ENCODE data around the gene AURKAIP1. TPM values are rescaled to one million over a fixed set of nuclear protein-coding genes. Genes with fewer than 3 reads are reported as not detected.
A peak's percentile ranks its signal among the peaks of the same experiment; 100 is the strongest.

Gene AURKAIP1
- total RNA-seq, 1 donor from 2014 or later = 102 TPM

DNA sequence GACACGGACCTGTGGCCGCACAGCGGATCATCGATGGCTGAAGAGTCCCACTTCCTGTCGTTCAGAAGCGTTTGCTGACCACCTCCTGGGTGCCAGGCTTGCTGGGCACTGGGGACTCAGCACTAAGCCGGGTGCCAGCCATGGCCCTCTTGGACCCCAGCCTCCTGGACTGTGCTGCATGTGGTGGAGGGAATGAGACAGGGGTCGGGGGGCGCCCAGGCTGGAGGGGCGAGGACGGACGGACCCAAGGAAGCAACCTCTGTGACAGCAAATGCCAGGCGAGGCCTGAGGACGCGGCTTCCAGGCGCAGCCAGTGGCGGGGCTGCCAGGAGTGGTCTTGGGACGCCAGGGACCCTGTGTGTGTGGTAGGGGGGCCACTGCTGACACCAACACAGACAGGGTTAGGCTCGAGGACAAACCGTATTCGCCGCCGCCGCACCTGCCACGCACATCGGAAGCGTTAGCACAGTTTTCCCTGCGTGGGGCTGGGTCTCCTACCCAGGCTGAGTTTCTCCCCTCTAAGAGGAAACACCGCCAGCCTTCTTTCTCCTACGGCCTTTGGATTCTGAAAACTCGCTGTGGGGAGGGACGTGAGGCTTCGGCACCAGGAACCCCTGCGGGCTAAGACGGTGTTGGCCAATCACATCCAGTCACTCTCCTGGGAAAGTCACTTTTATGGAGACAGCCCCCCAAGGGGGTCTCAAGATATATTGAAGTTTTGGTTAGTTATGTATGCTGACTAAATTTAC lies 13.6 kb downstream of the AURKAIP1 start:
- DNase-seq (ENCODE audit: low spot score) = no peak

DNA sequence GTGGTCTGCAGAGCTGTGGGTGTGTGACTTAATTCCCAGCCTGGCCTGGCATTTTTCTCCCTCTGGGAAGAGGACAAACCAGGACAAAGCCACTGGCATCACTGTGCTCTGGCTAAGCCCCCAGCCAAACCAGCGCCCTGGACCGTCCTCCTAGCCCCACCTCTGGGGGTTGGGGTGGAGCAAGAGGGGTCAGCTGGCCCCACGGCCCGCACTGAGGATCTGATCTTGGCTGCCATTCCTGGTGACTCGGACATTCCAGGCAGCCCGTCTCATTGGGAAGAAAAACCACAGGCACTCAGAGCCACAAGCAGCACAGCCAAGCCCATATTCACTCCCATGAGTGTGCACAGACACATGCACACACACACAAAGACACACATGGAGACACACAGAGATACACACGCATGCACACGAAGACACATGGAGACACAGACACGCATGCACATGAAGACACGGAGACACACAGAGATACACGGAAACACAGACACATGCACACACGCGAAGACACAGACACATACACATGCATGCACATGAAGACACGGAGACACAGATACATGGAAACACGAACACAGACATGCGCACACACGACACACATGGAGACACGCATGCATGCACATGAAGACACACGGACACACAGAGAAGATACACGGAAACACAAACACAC lies 14.4 kb downstream of the AURKAIP1 start:
- peak; percentile 75 for DNase-seq (ENCODE audit: low spot score)

- DNase-seq (ENCODE audit: low spot score) = peak; percentile 63
These were observed 15.1 kb downstream of the AURKAIP1 start for GRCh38 chr1:1359664-1360468.

GRCh38 chr1:1359308-1359663 lies 15.7 kb downstream of the AURKAIP1 start:
- peak; percentile 44 for DNase-seq (ENCODE audit: low spot score)

GRCh38 chr1:1358433-1359271 lies 16.4 kb downstream of the AURKAIP1 start, which contains the start of gene MXRA8:
Gene MXRA8, minus strand, starts transcription at chr1:1358555. Its CDS starts 51 bp downstream, at chr1:1358504.
- peak; percentile 77 for DNase-seq (ENCODE audit: low spot score)

DNA sequence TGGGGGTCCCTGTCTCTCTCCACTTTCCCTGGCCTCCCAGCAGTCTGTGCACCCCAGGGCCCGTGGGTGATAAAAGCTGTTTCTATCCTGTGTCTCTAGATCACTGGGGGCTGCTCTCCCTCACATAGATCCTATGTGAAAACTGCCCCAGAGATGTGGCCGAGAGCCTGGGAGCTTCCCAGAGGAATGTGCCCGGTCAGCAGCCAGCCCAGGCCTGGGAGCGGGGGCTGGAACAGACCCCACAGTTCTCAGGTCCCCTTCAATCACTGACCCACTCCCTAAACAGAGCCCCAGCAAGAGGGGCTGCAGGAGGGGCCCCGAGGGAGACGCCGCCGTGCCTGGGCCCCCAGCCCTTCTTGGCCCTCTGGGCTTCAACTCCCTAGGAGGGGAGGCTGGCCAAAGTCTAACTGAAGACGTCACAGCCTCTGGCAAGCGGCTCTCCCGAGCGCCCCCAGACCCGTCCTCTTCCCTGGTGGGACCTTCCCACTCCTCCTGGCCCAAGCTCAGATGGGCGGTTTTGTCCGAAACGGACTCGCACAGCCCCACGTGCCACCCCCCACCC lies 17.1 kb downstream of the AURKAIP1 start:
- no peak for DNase-seq (ENCODE audit: low spot score)

DNA sequence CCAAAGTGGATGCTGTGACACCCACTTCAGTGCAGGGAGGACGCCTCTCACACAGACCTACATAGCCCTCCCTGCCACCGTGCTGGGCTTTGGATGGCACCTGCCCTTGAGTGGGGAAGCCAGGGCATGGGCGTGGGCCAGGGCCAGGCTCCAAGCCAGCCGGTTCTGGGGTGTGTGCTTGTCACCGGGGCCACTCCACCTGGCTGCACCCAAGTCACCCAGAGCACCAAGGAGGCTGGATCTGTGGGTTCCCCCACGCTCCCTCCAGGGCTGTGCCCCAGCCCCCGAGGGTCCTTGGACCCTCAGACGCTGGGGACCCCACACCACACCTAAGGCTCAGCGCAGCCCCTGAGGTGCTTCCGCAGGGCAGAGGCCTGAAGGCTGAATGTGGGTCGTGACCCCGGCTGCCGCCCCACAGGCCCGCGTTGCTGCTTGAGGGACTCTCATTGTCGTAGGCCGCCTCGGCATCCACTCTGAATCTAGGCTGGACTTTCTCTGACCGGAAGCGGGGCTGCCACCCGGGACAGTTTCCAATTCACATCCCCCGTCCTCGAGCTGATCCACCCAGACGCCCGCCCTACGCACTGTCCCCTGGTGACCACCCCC lies 18.1 kb downstream of the AURKAIP1 start:
- DNase-seq (ENCODE audit: low spot score) = no peak

GRCh38 chr1:1356166-1356795 lies 18.7 kb downstream of the AURKAIP1 start:
- no peak for DNase-seq (ENCODE audit: low spot score)

DNA sequence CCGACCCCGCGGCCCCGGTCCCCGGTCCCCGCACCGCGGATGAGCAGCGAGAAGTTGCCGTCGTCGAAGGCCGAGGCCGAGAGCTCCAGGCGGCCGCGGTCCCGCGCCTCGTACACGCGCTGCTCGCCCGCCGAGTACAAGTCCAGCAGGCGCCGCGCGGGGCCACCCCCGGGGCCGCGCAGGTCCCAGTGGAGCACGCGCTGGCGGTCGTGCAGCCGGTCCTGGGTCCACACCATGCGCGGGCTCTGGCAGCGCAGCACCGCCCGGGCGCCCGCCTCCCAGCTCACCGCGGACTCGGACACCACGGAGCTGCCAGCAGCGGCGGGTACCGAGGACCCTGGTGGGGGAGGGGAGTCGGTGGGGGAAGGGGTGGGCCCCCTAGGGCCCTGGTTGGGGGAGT lies 19.6 kb downstream of the AURKAIP1 start:
- DNase-seq (ENCODE audit: low spot score) = no peak

GRCh38 chr1:1354271-1355247 lies 20.4 kb downstream of the AURKAIP1 start:
- DNase-seq (ENCODE audit: low spot score) = no peak

- DNase-seq (ENCODE audit: low spot score) = no peak
These were observed 21.4 kb downstream of the AURKAIP1 start for GRCh38 chr1:1353389-1354151.

- no peak for DNase-seq (ENCODE audit: low spot score)
These were observed 22.1 kb downstream of the AURKAIP1 start for GRCh38 chr1:1352786-1353388.

- DNase-seq (ENCODE audit: low spot score) = no peak
These were observed 23.2 kb downstream of the AURKAIP1 start for GRCh38 chr1:1351511-1352427.

GRCh38 chr1:1349256-1350012 lies 25.6 kb downstream of the AURKAIP1 start, which contains the start of gene DVL1:
Gene DVL1, minus strand, starts transcription at chr1:1349418. Its CDS starts 353 bp downstream, at chr1:1349065.
- DNase-seq (ENCODE audit: low spot score) = no peak

GRCh38 chr1:1348420-1349255 lies 26.4 kb downstream of the AURKAIP1 start:
- no peak for DNase-seq (ENCODE audit: low spot score)

Data from ureter (tissue), 1 donor.